A549 (cell line): ENCODE results near the gene NKAIN2.

Experiments
- CTCF ChIP-seq: fragments of >200 bp; sonication (Bioruptor Twin); formaldehyde crosslinking; IDR thresholded peaks from 3 replicates; pipeline ENCODE4 v1.5.1; 2016
- EHMT2 ChIP-seq: fragments of 200-600 bp; sonication (generic); IDR thresholded peaks from 2 replicates; pipeline ENCODE4 v1.6.1; 2016; ENCODE audit warnings: antibody characterized with exemption, low read depth, mild to moderate bottlenecking, moderate library complexity
- EP300 ChIP-seq, 2 experiments: fragments of >200 bp; sonication (Bioruptor Twin); formaldehyde crosslinking; IDR thresholded peaks; 2 replicates in 1 of 2; 3 replicates in 1 of 2; pipeline ENCODE4 v1.6.1; 2016 to 2017
- NFE2L2 ChIP-seq: fragments of 150-350 bp; conservative IDR thresholded peaks from 2 replicates; pipeline ENCODE4 v1.6.1; 2014; ENCODE audit warnings: low read length
- RAD21 ChIP-seq, 2 experiments: fragments of >200 bp in 1 of 2; sonication (Bioruptor Twin) in 1 of 2; formaldehyde crosslinking in 1 of 2; IDR thresholded peaks in 1 of 2; conservative IDR thresholded peaks in 1 of 2; 2 replicates in 1 of 2; 3 replicates in 1 of 2; pipeline ENCODE4 v1.6.1; 2012 to 2018; ENCODE audit warnings: inconsistent platforms in 1 of 2

GRCh38 chr6:123810214-123810613 lies 6.5 kb downstream of the NKAIN2 start:
- TF ChIP-seq CTCF (no peak), EHMT2 (no peak), RAD21 (conservative IDR thresholded peaks at IDR 0.05 in 1 of 2, IDR thresholded peaks at IDR 0.05 in 1 of 2) (no peak), NFE2L2 (no peak), EP300 (IDR thresholded peaks at IDR 0.05) (no peak)
